Mesenchymal stem cell (in vitro differentiated cells and primary cell): Measurements from ENCODE around the gene THADA.

Experiments
- DNase-seq: peaks from one replicate; pipeline ENCODE4 v3.0.0-alpha.2; 2013
- H2AFZ ChIP-seq: one replicate; pipeline ENCODE4 v1.6.1; 2013; ENCODE audit warnings: low read depth, mild to moderate bottlenecking, control low read depth, inconsistent platforms, low read length, moderate library complexity
- H2AK5ac ChIP-seq: 2 replicates; pipeline ENCODE4 v1.6.1; 2013; ENCODE audit warnings: low read length, moderate library complexity, mild to moderate bottlenecking, inconsistent platforms; ENCODE audit not compliant: severe bottlenecking
- H2BK120ac ChIP-seq: one replicate; pipeline ENCODE4 v1.6.1; 2013; ENCODE audit warnings: low read depth, mild to moderate bottlenecking, inconsistent platforms, low read length, moderate library complexity
- H2BK12ac ChIP-seq, 2 experiments: one replicate each; pipeline ENCODE4 v1.6.1; 2013; ENCODE audit warnings: inconsistent platforms in 2 of 2, low read length in 2 of 2, mild to moderate bottlenecking in 2 of 2, moderate library complexity in 2 of 2, control low read depth in 1 of 2
- H2BK15ac ChIP-seq: one replicate; pipeline ENCODE4 v1.6.1; 2013; ENCODE audit warnings: mild to moderate bottlenecking, low read depth, inconsistent platforms; ENCODE audit not compliant: poor library complexity, severe bottlenecking
- H2BK5ac ChIP-seq: 2 replicates; pipeline ENCODE4 v1.6.1; 2013; ENCODE audit warnings: low read depth, mild to moderate bottlenecking, low read length, control low read depth, inconsistent platforms; ENCODE audit not compliant: poor library complexity, severe bottlenecking
- H3K14ac ChIP-seq, 2 experiments: one replicate each; pipeline ENCODE4 v1.6.1; 2013; ENCODE audit warnings: inconsistent platforms in 2 of 2, low read length in 2 of 2, control low read depth in 1 of 2, mild to moderate bottlenecking in 1 of 2, moderate library complexity in 1 of 2
- H3K18ac ChIP-seq, 2 experiments: one replicate each; pipeline ENCODE4 v1.6.1; 2013; ENCODE audit warnings: inconsistent platforms in 2 of 2, low read length in 2 of 2, control low read depth in 1 of 2, low read depth in 1 of 2, mild to moderate bottlenecking in 1 of 2
- H3K23ac ChIP-seq, 2 experiments: one replicate each; pipeline ENCODE4 v1.6.1; 2013; ENCODE audit warnings: inconsistent platforms in 2 of 2, low read length in 2 of 2, mild to moderate bottlenecking in 2 of 2, moderate library complexity in 2 of 2, control low read depth in 1 of 2
- H3K27ac ChIP-seq: 2 replicates; pipeline ENCODE4 v1.5.1; 2013; ENCODE audit warnings: mild to moderate bottlenecking, moderate library complexity, low read length, control low read depth, inconsistent platforms; ENCODE audit not compliant: poor library complexity, severe bottlenecking
- H3K27me3 ChIP-seq, 2 experiments: 2 replicates each; pipeline versions ENCODE4 v1.6.1 to v1.7.0; 2013; ENCODE audit warnings: low read length in 2 of 2, mild to moderate bottlenecking in 2 of 2, moderate library complexity in 2 of 2, control low read depth in 1 of 2, inconsistent platforms in 1 of 2; ENCODE audit not compliant: control insufficient read depth in 1 of 2, insufficient read depth in 1 of 2
- H3K36me3 ChIP-seq, 2 experiments: 2 replicates each; pipeline versions ENCODE4 v1.6.1 to v1.7.0; 2013; ENCODE audit warnings: low read length in 2 of 2, control low read depth in 1 of 2, inconsistent platforms in 1 of 2, low read depth in 1 of 2, mild to moderate bottlenecking in 1 of 2; ENCODE audit not compliant: insufficient read depth in 2 of 2, control insufficient read depth in 1 of 2
- H3K4ac ChIP-seq, 2 experiments: one replicate each; pipeline ENCODE4 v1.6.1; 2013; ENCODE audit warnings: inconsistent platforms in 2 of 2, low read length in 2 of 2, mild to moderate bottlenecking in 2 of 2, moderate library complexity in 2 of 2, control low read depth in 1 of 2, low read depth in 1 of 2
- H3K4me1 ChIP-seq: 2 replicates; pipeline ENCODE4 v1.6.1; 2013; ENCODE audit warnings: low read depth, low read length, control low read depth; ENCODE audit not compliant: control insufficient read depth, insufficient read depth
- H3K4me2 ChIP-seq: 2 replicates; pipeline ENCODE4 v1.6.1; 2013; ENCODE audit warnings: low read length, mild to moderate bottlenecking, inconsistent platforms; ENCODE audit not compliant: poor library complexity, severe bottlenecking
- H3K4me3 ChIP-seq, 2 experiments: 2 replicates each; pipeline versions ENCODE4 v1.5.1 to v1.7.0; 2013; ENCODE audit warnings: low read length in 2 of 2, mild to moderate bottlenecking in 2 of 2, control low read depth in 1 of 2, low read depth in 1 of 2; ENCODE audit not compliant: insufficient read depth in 1 of 2
- H3K79me1 ChIP-seq: replicated peaks from 2 replicates; pipeline ENCODE4 v1.6.1; 2013; ENCODE audit warnings: mild to moderate bottlenecking, control low read depth, low read length, inconsistent platforms; ENCODE audit not compliant: poor library complexity, severe bottlenecking
- H3K9ac ChIP-seq: 2 replicates; pipeline ENCODE4 v1.7.0; 2013; ENCODE audit warnings: mild to moderate bottlenecking, low read length, moderate library complexity
- H3K9me3 ChIP-seq: 2 replicates; pipeline ENCODE4 v1.7.0; 2013; ENCODE audit warnings: mild to moderate bottlenecking, low read length; ENCODE audit not compliant: control insufficient read depth
- H4K8ac ChIP-seq: one replicate; pipeline ENCODE4 v1.6.1; 2013; ENCODE audit warnings: inconsistent platforms, mild to moderate bottlenecking, low read length, moderate library complexity
- H4K91ac ChIP-seq: one replicate; pipeline ENCODE4 v1.6.1; 2013; ENCODE audit warnings: mild to moderate bottlenecking, low read length, inconsistent platforms
- WGBS: methylation state at CpG from one replicate; pipeline ENCODE4 v1.1.7; 2013; ENCODE audit warnings: mixed read lengths; 5-methylcytosine and 5-hydroxymethylcytosine counted together

Gene THADA

DNA sequence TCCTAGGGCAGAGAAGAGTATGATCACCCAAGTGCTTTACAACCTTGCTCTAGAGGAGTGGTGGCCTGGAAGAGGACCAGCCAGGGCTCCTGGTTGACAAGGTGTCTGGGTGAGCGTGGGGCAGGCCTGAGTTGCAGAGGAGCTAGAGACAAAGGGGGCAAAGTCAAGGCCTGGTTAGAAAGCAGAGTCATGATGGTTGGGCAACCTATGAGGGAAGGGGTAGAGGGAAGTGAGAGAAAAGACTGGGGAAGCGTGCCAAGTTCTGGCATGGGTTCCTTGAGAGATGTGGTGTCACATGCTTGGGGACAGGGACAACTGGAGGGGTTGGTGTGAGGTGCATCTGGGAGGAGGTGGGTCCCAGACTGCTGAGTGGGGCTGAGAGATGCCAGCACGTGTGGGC, 382.9 kb downstream of the THADA start:
- Histone ChIP-seq H3K4me2 (no peak overlapping the region), H4K8ac (no peak overlapping the region), H2AFZ (no peak overlapping the region), H3K18ac (peak overlapping the region in 1 of 2 experiments; percentile 18), H2BK120ac (no peak overlapping the region), H3K4me3 (no peak overlapping the region), H3K9ac (no peak overlapping the region), H2AK5ac (peak overlapping the region; percentile 59), H3K79me1 (no peaks in the 10 kb centered on the region), H3K36me3 (no peaks in the 10 kb centered on the region), H3K4ac (no peak overlapping the region), H2BK5ac (no peak overlapping the region), H2BK15ac (no peak overlapping the region), H3K14ac (peak overlapping the region in 1 of 2 experiments; percentile 20), H3K9me3 (no peaks in the 10 kb centered on the region), H3K27ac (no peak overlapping the region), H3K4me1 (peaks cover 18% of the 10 kb centered on the region), H4K91ac (no peak overlapping the region), H3K27me3 (no peaks in the 10 kb centered on the region), H3K23ac (no peak overlapping the region), H2BK12ac (peak overlapping the region in 1 of 2 experiments; percentile 31)
- WGBS = 97% methylated on average over 2 of the region's 3 CpGs
- DNase-seq = no peak

DNA sequence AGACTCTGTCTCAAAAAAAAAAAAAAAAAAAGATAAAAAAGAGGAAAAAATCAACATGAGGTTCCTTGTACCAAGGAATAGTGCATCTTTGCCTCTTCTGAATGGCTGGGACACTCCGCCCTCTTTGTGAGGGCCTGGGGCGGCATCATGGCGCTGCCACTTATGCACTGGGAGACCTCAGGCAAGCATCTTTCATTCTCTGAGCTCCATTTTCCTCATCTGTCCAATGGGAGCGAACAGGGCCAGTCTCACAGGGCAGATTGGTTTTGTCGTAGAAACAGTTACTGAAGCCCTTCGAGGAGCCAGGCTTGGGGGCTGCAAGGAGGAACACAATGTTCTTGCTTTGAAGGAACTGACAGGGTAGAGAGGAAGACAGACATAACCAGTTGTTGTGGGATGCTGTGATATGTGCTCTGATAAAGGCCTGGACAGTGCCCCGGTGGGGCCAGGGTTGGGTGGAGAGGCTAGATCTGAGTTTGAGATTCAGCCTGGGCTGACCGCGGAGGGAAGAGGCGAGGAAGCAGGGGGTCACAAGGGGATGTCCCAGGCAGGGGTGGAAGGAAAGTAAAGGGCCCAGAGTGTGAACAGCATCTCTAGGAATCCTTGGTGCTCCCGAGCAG, 383.5 kb downstream of the THADA start:
- H2AFZ ChIP-seq = no peak overlapping the region
- H3K14ac ChIP-seq = no peak overlapping the region
- H3K23ac ChIP-seq = no peak overlapping the region
- no peaks in the 10 kb centered on the region for H3K36me3 ChIP-seq
- WGBS = 86% methylated on average over 11 of the region's 11 CpGs
- no peak overlapping the region for H3K4ac ChIP-seq
- peak overlapping the region; percentile 75 for H2BK15ac ChIP-seq
- no peak overlapping the region for H3K4me3 ChIP-seq
- H2AK5ac ChIP-seq = no peak overlapping the region
- no peak overlapping the region for H3K9ac ChIP-seq
- H4K91ac ChIP-seq = no peak overlapping the region
- no peaks in the 10 kb centered on the region for H3K9me3 ChIP-seq
- H3K79me1 ChIP-seq = no peaks in the 10 kb centered on the region
- no peak overlapping the region for H3K18ac ChIP-seq
- H4K8ac ChIP-seq = no peak overlapping the region
- H3K4me1 ChIP-seq = peaks cover 12% of the 10 kb centered on the region
- no peak overlapping the region for H3K27ac ChIP-seq
- no peak overlapping the region for H3K4me2 ChIP-seq
- H2BK12ac ChIP-seq = peak overlapping the region in 1 of 2 experiments; percentile 20
- no peaks in the 10 kb centered on the region for H3K27me3 ChIP-seq
- H2BK5ac ChIP-seq = no peak overlapping the region
- H2BK120ac ChIP-seq = no peak overlapping the region
- no peak for DNase-seq

DNA sequence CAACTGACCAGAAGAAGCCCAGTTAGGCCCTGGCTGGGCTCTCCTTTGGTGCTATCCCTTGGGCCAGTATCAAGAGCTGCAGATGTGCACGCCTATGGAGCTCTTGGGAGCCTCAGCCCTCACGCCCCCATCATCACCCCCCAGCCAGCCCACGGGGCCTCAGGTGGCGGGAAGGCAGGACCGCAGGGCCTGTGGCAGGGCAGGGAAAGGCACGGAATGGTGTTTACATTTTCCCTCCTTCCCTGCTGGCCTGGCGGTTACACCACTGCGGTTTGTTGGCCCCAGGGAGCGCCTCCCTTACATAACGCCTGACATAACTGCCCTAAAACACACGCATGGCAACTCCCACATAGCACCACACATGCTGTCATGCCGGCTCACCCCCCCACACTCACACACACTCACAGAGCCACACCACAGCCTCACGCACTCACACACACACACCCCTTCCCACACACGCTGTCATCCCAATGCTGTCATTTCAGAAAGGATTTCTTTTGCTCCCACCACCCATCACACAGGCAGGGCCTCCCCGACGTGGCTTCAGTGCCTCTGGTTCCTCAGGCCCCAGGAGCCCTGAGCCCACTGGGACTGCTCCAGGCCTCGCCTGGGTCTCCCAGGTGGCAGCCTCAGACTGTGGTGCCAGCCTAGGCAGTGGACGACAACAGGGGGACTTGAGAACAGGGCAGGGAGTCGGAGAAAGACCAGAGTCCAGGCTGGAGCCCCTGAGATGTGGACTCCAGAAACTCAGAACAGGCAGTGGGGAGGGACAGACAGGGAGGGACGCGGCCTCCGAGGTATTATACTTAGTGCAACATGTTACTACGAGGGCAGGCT, 385.2 kb downstream of the THADA start:
- Histone ChIP-seq H2AFZ (no peak overlapping the region), H2BK12ac (peak overlapping the region in 1 of 2 experiments; percentile 1), H3K14ac (no peak overlapping the region), H3K79me1 (no peaks in the 10 kb centered on the region), H3K4me2 (no peak overlapping the region), H3K9ac (no peak overlapping the region), H3K4me1 (peaks cover 15% of the 10 kb centered on the region), H3K4me3 (no peak overlapping the region), H3K27ac (no peak overlapping the region), H4K91ac (peak overlapping the region; percentile 34), H3K4ac (peak overlapping the region in 1 of 2 experiments; percentile 8), H3K23ac (no peak overlapping the region), H2BK120ac (no peak overlapping the region), H3K9me3 (no peaks in the 10 kb centered on the region), H3K36me3 (no peaks in the 10 kb centered on the region), H3K18ac (peak overlapping the region in 1 of 2 experiments; percentile 67), H2AK5ac (no peak overlapping the region), H2BK5ac (no peak overlapping the region), H3K27me3 (no peaks in the 10 kb centered on the region), H4K8ac (no peak overlapping the region), H2BK15ac (no peak overlapping the region)
- WGBS = 60% methylated on average over 23 of the region's 23 CpGs
- DNase-seq = peak; percentile 86

DNA sequence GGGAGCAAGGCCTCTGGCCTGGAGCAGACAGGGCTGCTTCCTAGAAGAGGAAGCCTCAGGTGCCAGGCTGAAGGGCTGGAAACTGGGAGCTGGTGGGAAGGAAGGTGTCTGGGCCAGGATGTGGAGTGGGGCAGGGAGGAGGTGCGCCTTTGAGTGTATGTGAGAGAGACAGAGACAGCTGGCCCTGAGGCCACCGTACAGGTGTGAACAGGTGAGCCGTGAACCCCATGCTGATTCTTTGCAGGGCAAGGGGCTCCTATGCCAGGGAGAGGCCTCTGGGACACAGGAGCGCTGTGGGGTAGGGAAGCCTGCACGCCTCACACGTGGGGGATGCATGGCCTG, 385.7 kb downstream of the THADA start:
- Histone ChIP-seq H3K36me3 (no peaks in the 10 kb centered on the region), H3K27me3 (no peaks in the 10 kb centered on the region), H3K9ac (no peak overlapping the region), H2BK15ac (no peak overlapping the region), H4K91ac (peak overlapping the region; percentile 34), H2BK12ac (peak overlapping the region in 1 of 2 experiments; percentile 89), H3K23ac (no peak overlapping the region), H2BK5ac (no peak overlapping the region), H4K8ac (no peak overlapping the region), H3K18ac (peak overlapping the region in 1 of 2 experiments; percentile 67), H3K4me2 (no peak overlapping the region), H3K4ac (no peak overlapping the region), H3K79me1 (no peaks in the 10 kb centered on the region), H3K27ac (no peak overlapping the region), H3K14ac (peak overlapping the region in 1 of 2 experiments; percentile 53), H3K9me3 (no peaks in the 10 kb centered on the region), H3K4me1 (peaks cover 15% of the 10 kb centered on the region), H2AK5ac (peak overlapping the region; percentile 76), H2AFZ (no peak overlapping the region), H3K4me3 (no peak overlapping the region), H2BK120ac (no peak overlapping the region)
- 97% methylated on average over 6 of the region's 6 CpGs for WGBS
- DNase-seq = no peak
